ENCODE measurements around the gene NFIA.

NFIA gene

GRCh38 chr1:61348025-61348665 lies 265.8 kb downstream of the NFIA start:
- DNase-seq: no peak

GRCh38 chr1:61352845-61353435 lies 270.6 kb downstream of the NFIA start:
- no peak for DNase-seq

GRCh38 chr1:61353797-61354406 lies 271.5 kb downstream of the NFIA start:
- no peak for DNase-seq

- DNase-seq: no peak
Measured at GRCh38 chr1:61356016-61356415, 273.7 kb downstream of the NFIA start.

GRCh38 chr1:61356995-61357394 lies 274.6 kb downstream of the NFIA start:
- no peak for DNase-seq

- DNase-seq: no peak
Measured at GRCh38 chr1:61357539-61357938, 275.2 kb downstream of the NFIA start.

GRCh38 chr1:61358770-61359455 lies 276.6 kb downstream of the NFIA start:
- no peak for DNase-seq

- no peak for DNase-seq
Measured at GRCh38 chr1:61361931-61362330, 279.6 kb downstream of the NFIA start.

GRCh38 chr1:61362351-61362750 lies 280.0 kb downstream of the NFIA start:
- DNase-seq: no peak

GRCh38 chr1:61368366-61368765 lies 286.0 kb downstream of the NFIA start:
- DNase-seq: no peak

GRCh38 chr1:61368876-61369275 lies 286.5 kb downstream of the NFIA start:
- DNase-seq: peak; percentile 54

- DNase-seq: no peak
Measured at GRCh38 chr1:61370177-61370912, 288.0 kb downstream of the NFIA start.

- DNase-seq: no peak
Measured at GRCh38 chr1:61370913-61371279, 288.5 kb downstream of the NFIA start.

- no peak for DNase-seq
Measured at GRCh38 chr1:61372944-61373343, 290.6 kb downstream of the NFIA start.

GRCh38 chr1:61374156-61374555 lies 291.8 kb downstream of the NFIA start:
- no peak for DNase-seq

- DNase-seq: no peak
Measured at GRCh38 chr1:61375082-61375880, 292.9 kb downstream of the NFIA start.

GRCh38 chr1:61376151-61376550 lies 293.8 kb downstream of the NFIA start:
- no peak for DNase-seq

- DNase-seq: no peak
Measured at GRCh38 chr1:61377242-61377958, 295.0 kb downstream of the NFIA start.

- no peak for DNase-seq
Measured at GRCh38 chr1:61378494-61379180, 296.3 kb downstream of the NFIA start.

- no peak for DNase-seq
Measured at GRCh38 chr1:61379693-61380092, 297.3 kb downstream of the NFIA start.

GRCh38 chr1:61380561-61380960 lies 298.2 kb downstream of the NFIA start:
- DNase-seq: no peak
